ENCODE data around the gene TMEM134.

- TF ChIP-seq POLR2A (IDR thresholded peaks at IDR 0.05; ENCODE audit: low read depth, low read length) (no peak), POLR2AphosphoS5 (IDR thresholded peaks at IDR 0.05; ENCODE audit: low read depth, low read length) (no peak), SPI1 (IDR thresholded peaks at IDR 0.05; ENCODE audit: low read depth, low read length) (no peak), PAX5 (IDR thresholded peaks at IDR 0.05; ENCODE audit: insufficient read depth, low read length, severe bottlenecking) (no peak), TAF1 (IDR thresholded peaks at IDR 0.05; ENCODE audit: low read depth, low read length) (no peak), POU2F2 (IDR thresholded peaks at IDR 0.05; ENCODE audit: low read depth, low read length) (no peak)
These were observed 3.9 kb downstream of the TMEM134 start for GRCh38 chr11:67465189-67465510.
